ENCODE results near the gene MYO19.

The MYO19 gene

GRCh38 chr17:36534840-36535668 lies at the start of gene MYO19, which contains the start of gene PIGW:
Gene MYO19 (minus strand): TSS chr17:36534868. CDS start chr17:36532538, 2,330 bp downstream.
Gene PIGW (plus strand): TSS chr17:36534987. CDS start chr17:36537102, 2,115 bp downstream.
- no peaks in the 10 kb centered on the region for H3K36me3 ChIP-seq (ENCODE audit: control insufficient read depth, insufficient read depth, low read length)
- peaks cover 8% of the 10 kb centered on the region for H3K4me1 ChIP-seq (ENCODE audit: control insufficient read depth, insufficient read depth, low read length)
- no peaks in the 10 kb centered on the region for H3K9me3 ChIP-seq (ENCODE audit: control insufficient read depth, low read length)

GRCh38 chr17:36583787-36584186 lies 49.1 kb upstream of the MYO19 start:
- Histone ChIP-seq H3K36me3 (ENCODE audit: control insufficient read depth, insufficient read depth, low read length) (peaks cover 6% of the 10 kb centered on the region), H3K9ac (ENCODE audit: low read length) (no peak overlapping the region), H3K9me3 (ENCODE audit: control insufficient read depth, low read length) (no peaks in the 10 kb centered on the region), H3K4me1 (ENCODE audit: control insufficient read depth, insufficient read depth, low read length) (no peaks in the 10 kb centered on the region), H3K27me3 (ENCODE audit: control insufficient read depth, insufficient read depth, low read length) (no peaks in the 10 kb centered on the region), H3K4me3 (ENCODE audit: low read length) (no peak overlapping the region)

More at GRCh38 chr17:36534840-36535668, at the start of gene MYO19, which contains the start of gene PIGW:
- no peaks in the 10 kb centered on the region for H3K27me3 ChIP-seq (ENCODE audit: control insufficient read depth, insufficient read depth, low read length)
- H3K4me3 ChIP-seq (ENCODE audit: low read length), result peak within 1 kb of the TSS; percentile 99
- H3K9ac ChIP-seq (ENCODE audit: low read length), result peak within 1 kb of the TSS; percentile 90

GRCh38 chr17:36578671-36579070 lies 44.0 kb upstream of the MYO19 start:
- H3K36me3 ChIP-seq (ENCODE audit: control insufficient read depth, insufficient read depth, low read length), result peaks cover 6% of the 10 kb centered on the region

GRCh38 chr17:36576793-36577192 lies 42.1 kb upstream of the MYO19 start:
- no peak overlapping the region for H3K4me3 ChIP-seq (ENCODE audit: low read length)
- no peaks in the 10 kb centered on the region for H3K4me1 ChIP-seq (ENCODE audit: control insufficient read depth, insufficient read depth, low read length)
- H3K9ac ChIP-seq (ENCODE audit: low read length), result no peak overlapping the region
- H3K9me3 ChIP-seq (ENCODE audit: control insufficient read depth, low read length), result no peaks in the 10 kb centered on the region
- no peaks in the 10 kb centered on the region for H3K27me3 ChIP-seq (ENCODE audit: control insufficient read depth, insufficient read depth, low read length)
- peaks cover 6% of the 10 kb centered on the region for H3K36me3 ChIP-seq (ENCODE audit: control insufficient read depth, insufficient read depth, low read length)

More at GRCh38 chr17:36578671-36579070, 44.0 kb upstream of the MYO19 start:
- Histone ChIP-seq H3K9me3 (ENCODE audit: control insufficient read depth, low read length) (no peaks in the 10 kb centered on the region), H3K9ac (ENCODE audit: low read length) (no peak overlapping the region), H3K4me3 (ENCODE audit: low read length) (no peak overlapping the region), H3K4me1 (ENCODE audit: control insufficient read depth, insufficient read depth, low read length) (no peaks in the 10 kb centered on the region), H3K27me3 (ENCODE audit: control insufficient read depth, insufficient read depth, low read length) (no peaks in the 10 kb centered on the region)

GRCh38 chr17:36575028-36575427 lies 40.4 kb upstream of the MYO19 start:
- Histone ChIP-seq H3K9me3 (ENCODE audit: control insufficient read depth, low read length) (no peaks in the 10 kb centered on the region), H3K4me1 (ENCODE audit: control insufficient read depth, insufficient read depth, low read length) (no peaks in the 10 kb centered on the region), H3K9ac (ENCODE audit: low read length) (no peak overlapping the region), H3K27me3 (ENCODE audit: control insufficient read depth, insufficient read depth, low read length) (no peaks in the 10 kb centered on the region), H3K4me3 (ENCODE audit: low read length) (no peak overlapping the region), H3K36me3 (ENCODE audit: control insufficient read depth, insufficient read depth, low read length) (peaks cover 6% of the 10 kb centered on the region)

GRCh38 chr17:36566081-36566480 lies 31.4 kb upstream of the MYO19 start:
- Histone ChIP-seq H3K36me3 (ENCODE audit: control insufficient read depth, insufficient read depth, low read length) (peaks cover 9% of the 10 kb centered on the region), H3K4me1 (ENCODE audit: control insufficient read depth, insufficient read depth, low read length) (no peaks in the 10 kb centered on the region), H3K4me3 (ENCODE audit: low read length) (no peak overlapping the region), H3K27me3 (ENCODE audit: control insufficient read depth, insufficient read depth, low read length) (no peaks in the 10 kb centered on the region), H3K9ac (ENCODE audit: low read length) (no peak overlapping the region), H3K9me3 (ENCODE audit: control insufficient read depth, low read length) (no peaks in the 10 kb centered on the region)

- Histone ChIP-seq H3K4me1 (ENCODE audit: control insufficient read depth, insufficient read depth, low read length) (no peaks in the 10 kb centered on the region), H3K9ac (ENCODE audit: low read length) (no peak overlapping the region), H3K4me3 (ENCODE audit: low read length) (no peak overlapping the region), H3K27me3 (ENCODE audit: control insufficient read depth, insufficient read depth, low read length) (no peaks in the 10 kb centered on the region), H3K36me3 (ENCODE audit: control insufficient read depth, insufficient read depth, low read length) (peaks cover 4% of the 10 kb centered on the region), H3K9me3 (ENCODE audit: control insufficient read depth, low read length) (no peaks in the 10 kb centered on the region)
Observed at GRCh38 chr17:36553459-36553858, 18.8 kb upstream of the MYO19 start.

- no peaks in the 10 kb centered on the region for H3K36me3 ChIP-seq (ENCODE audit: control insufficient read depth, insufficient read depth, low read length)
- H3K9me3 ChIP-seq (ENCODE audit: control insufficient read depth, low read length), result no peaks in the 10 kb centered on the region
- no peak overlapping the region for H3K4me3 ChIP-seq (ENCODE audit: low read length)
- H3K27me3 ChIP-seq (ENCODE audit: control insufficient read depth, insufficient read depth, low read length), result no peaks in the 10 kb centered on the region
- H3K9ac ChIP-seq (ENCODE audit: low read length), result no peak overlapping the region
- peaks cover 16% of the 10 kb centered on the region for H3K4me1 ChIP-seq (ENCODE audit: control insufficient read depth, insufficient read depth, low read length)
Observed at GRCh38 chr17:36550491-36551417, 16.1 kb upstream of the MYO19 start.

- Histone ChIP-seq H3K27me3 (ENCODE audit: control insufficient read depth, insufficient read depth, low read length) (no peaks in the 10 kb centered on the region), H3K9ac (ENCODE audit: low read length) (peak overlapping the region; percentile 11), H3K36me3 (ENCODE audit: control insufficient read depth, insufficient read depth, low read length) (no peaks in the 10 kb centered on the region), H3K4me3 (ENCODE audit: low read length) (no peak overlapping the region), H3K4me1 (ENCODE audit: control insufficient read depth, insufficient read depth, low read length) (peaks cover 16% of the 10 kb centered on the region), H3K9me3 (ENCODE audit: control insufficient read depth, low read length) (no peaks in the 10 kb centered on the region)
Observed at GRCh38 chr17:36547776-36548175, 13.1 kb upstream of the MYO19 start.

GRCh38 chr17:36546418-36547093 lies 11.9 kb upstream of the MYO19 start:
- Histone ChIP-seq H3K27me3 (ENCODE audit: control insufficient read depth, insufficient read depth, low read length) (no peaks in the 10 kb centered on the region), H3K9ac (ENCODE audit: low read length) (peak overlapping the region; percentile 84), H3K4me3 (ENCODE audit: low read length) (peak overlapping the region; percentile 76)

GRCh38 chr17:36545465-36546417 lies 11.1 kb upstream of the MYO19 start:
- no peaks in the 10 kb centered on the region for H3K27me3 ChIP-seq (ENCODE audit: control insufficient read depth, insufficient read depth, low read length)
- H3K4me1 ChIP-seq (ENCODE audit: control insufficient read depth, insufficient read depth, low read length), result peaks cover 16% of the 10 kb centered on the region

More at GRCh38 chr17:36546418-36547093, 11.9 kb upstream of the MYO19 start:
- Histone ChIP-seq H3K9me3 (ENCODE audit: control insufficient read depth, low read length) (no peaks in the 10 kb centered on the region), H3K4me1 (ENCODE audit: control insufficient read depth, insufficient read depth, low read length) (peaks cover 16% of the 10 kb centered on the region), H3K36me3 (ENCODE audit: control insufficient read depth, insufficient read depth, low read length) (no peaks in the 10 kb centered on the region)

More at GRCh38 chr17:36545465-36546417, 11.1 kb upstream of the MYO19 start:
- H3K4me3 ChIP-seq (ENCODE audit: low read length), result peak overlapping the region; percentile 76
- no peaks in the 10 kb centered on the region for H3K36me3 ChIP-seq (ENCODE audit: control insufficient read depth, insufficient read depth, low read length)
- H3K9me3 ChIP-seq (ENCODE audit: control insufficient read depth, low read length), result no peaks in the 10 kb centered on the region
- H3K9ac ChIP-seq (ENCODE audit: low read length), result peak overlapping the region; percentile 84

Measured in mucosa of stomach (tissue), 1 donor.